ENCODE measurements around the gene ADAMTSL5.

- TF ChIP-seq CTCF (conservative IDR thresholded peaks at IDR 0.05; ENCODE audit: low read length) (no peak), EZH2phosphoT487 (IDR thresholded peaks at IDR 0.05; ENCODE audit: borderline replicate concordance) (no peak)
These were observed 2.3 kb upstream of the ADAMTSL5 start for GRCh38 chr19:1514986-1515721.
